ENCODE measurements around the gene BCL2L1. TPM values are rescaled to one million over a fixed set of nuclear protein-coding genes. Genes with fewer than 3 reads are reported as not detected.

The BCL2L1 gene
- total RNA-seq, 2 experiments from 2014 or later = 64.2 to 88.8 TPM

DNA sequence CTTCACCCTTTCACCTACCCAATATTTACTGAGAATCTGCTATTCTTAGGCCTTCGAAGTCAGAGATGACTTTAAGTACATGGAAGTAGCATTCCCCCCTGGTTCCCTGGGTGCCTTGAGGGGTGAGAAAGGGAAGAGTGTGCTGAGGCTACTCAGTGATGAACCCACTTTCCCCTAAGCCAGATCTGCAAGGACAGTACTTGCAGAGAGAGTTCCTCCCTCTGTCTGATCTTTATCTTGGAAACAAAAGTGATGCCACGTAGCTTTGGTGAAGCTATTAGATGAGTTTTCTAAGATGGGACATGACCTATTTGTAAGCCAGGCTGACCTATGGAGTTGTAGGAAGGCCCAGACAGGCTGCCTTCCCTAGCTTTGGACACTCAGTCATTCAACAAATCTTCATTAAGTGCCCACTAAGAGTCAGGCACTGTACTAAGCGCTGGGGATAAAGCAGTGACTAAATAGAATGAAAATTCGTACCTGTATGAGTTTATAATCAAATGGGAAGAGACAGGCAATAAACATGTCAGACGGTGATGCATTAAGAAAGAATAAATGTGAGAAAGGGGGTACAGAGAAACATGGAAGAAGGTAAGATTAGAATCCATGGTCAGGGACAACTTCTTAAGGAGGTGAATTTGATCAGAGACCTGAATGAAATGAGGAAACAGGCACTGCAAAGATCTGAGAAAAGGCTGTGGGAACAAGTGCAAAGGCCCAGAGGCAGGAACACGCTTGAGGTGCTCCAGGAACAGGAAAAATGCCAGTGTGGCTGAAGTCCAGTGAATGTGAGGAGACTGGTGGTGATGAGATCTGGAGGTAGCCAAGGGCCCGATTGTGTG lies 42.2 kb downstream of the BCL2L1 start:
- Histone ChIP-seq H3K79me2 (ENCODE audit: insufficient read depth, low read depth, low read length) (peaks cover 58% of the 10 kb centered on the region), H3K9me2 (ENCODE audit: insufficient read depth, low read length) (no peaks in the 10 kb centered on the region), H3K27ac (ENCODE audit: low read depth, low read length, poor library complexity, severe bottlenecking) (peak overlapping the region; percentile 6), H3K9me3 (ENCODE audit: low read length) (no peaks in the 10 kb centered on the region), H3K4me1 (ENCODE audit: insufficient read depth, low read length, poor library complexity, severe bottlenecking) (peaks cover 88% of the 10 kb centered on the region), H4K20me1 (ENCODE audit: insufficient read depth, low read length) (no peaks in the 10 kb centered on the region), H3K4me3 (ENCODE audit: low read depth, low read length, poor library complexity, severe bottlenecking) (no peak overlapping the region), H2AFZ (ENCODE audit: low read length) (no peak overlapping the region), H3K36me3 (ENCODE audit: insufficient read depth, low read length) (peaks cover 54% of the 10 kb centered on the region), H3K4me2 (ENCODE audit: low read length) (peak overlapping the region; percentile 2; the same call in 1 of the 2 replicates)
- intact Hi-C loops (cut with micrococcal nuclease; ENCODE audit: unreplicated experiment) = no loop called here
- no TSS peak for BruUV-seq (replicated peaks)
- no peak for DNase-seq (ENCODE audit: low spot score)
- TF ChIP-seq CTCF (conservative IDR thresholded peaks at IDR 0.05; ENCODE audit: low read length) (no peak), EZH2phosphoT487 (IDR thresholded peaks at IDR 0.05; ENCODE audit: borderline replicate concordance, low read depth, low read length) (no peak)
- CTCF ChIA-PET (ENCODE audit: unreplicated experiment) = interaction anchor here (1.5 kb wide), 1 partner anchor 16 kb away, joined by 7 read pairs; no protein-coding TSS in a partner anchor
- POLR2A ChIA-PET = interaction anchor here (0.6 to 1.2 kb wide), 4 partner anchors 18 to 42 kb away, joined by 3 to 11 read pairs (median 6); partner anchors contain the start of gene BCL2L1

DNA sequence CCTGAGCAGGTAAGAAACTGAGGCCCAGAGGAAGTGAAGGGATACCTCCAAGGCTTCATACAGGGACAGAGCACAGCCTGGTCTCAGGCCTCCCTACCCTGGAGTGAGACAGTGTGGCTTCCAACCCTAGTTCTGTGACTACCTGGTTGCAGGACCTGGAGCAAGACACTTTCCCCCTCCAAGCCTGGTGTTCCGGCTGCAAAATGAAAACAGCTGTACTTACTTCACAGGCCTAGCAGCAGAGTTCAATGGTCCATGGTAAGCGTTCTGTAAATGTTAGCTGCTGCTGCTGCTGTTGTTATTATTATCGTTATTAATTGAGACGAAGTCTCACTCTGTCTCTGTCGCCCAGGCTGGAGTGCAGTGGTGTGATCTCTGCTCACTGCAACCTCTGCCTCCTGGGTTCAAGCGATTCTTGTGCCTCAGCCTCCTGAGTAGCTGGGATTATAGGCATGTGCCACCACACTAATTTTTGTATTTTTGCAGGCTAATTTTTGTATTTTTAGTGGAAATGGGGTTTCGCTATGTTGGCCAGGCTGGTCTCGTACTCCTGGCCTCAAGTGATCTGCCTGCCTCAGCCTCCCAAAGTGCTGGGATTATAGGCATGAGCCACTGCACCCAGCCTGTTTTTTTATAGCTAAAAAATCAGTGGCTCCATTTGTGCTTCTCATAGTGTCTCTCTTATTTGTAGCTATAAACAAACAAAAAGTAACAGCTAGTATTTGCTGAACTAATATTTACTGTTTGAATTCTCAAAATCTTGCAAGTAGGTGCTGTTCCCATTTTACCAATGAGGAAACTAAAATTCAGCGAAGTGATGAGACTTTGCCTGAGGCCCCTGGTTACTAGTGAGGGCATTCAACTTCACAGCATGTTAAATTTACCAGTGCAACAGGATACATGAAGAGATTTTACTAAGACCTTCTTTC lies 43.0 kb downstream of the BCL2L1 start:
- no TSS peak for BruUV-seq (replicated peaks)
- peaks cover 88% of the 10 kb centered on the region for H3K4me1 ChIP-seq (ENCODE audit: insufficient read depth, low read length, poor library complexity, severe bottlenecking)
- no peak overlapping the region for H3K4me2 ChIP-seq (ENCODE audit: low read length)
- ChIA-PET POLR2A (interaction anchor here (0.6 to 1.2 kb wide), 4 partner anchors 19 to 43 kb away, joined by 3 to 11 read pairs (median 6); partner anchors contain the start of gene BCL2L1), CTCF (ENCODE audit: unreplicated experiment) (interaction anchor here (1.5 kb wide), 1 partner anchor 15 kb away, joined by 7 read pairs; no protein-coding TSS in a partner anchor)
- peaks cover 60% of the 10 kb centered on the region for H3K79me2 ChIP-seq (ENCODE audit: insufficient read depth, low read depth, low read length)
- TF ChIP-seq EZH2phosphoT487 (IDR thresholded peaks at IDR 0.05; ENCODE audit: borderline replicate concordance, low read depth, low read length) (no peak), CTCF (conservative IDR thresholded peaks at IDR 0.05; ENCODE audit: low read length) (no peak)
- no peaks in the 10 kb centered on the region for H3K9me2 ChIP-seq (ENCODE audit: insufficient read depth, low read length)
- DNase-seq (ENCODE audit: low spot score) = no peak
- H3K27ac ChIP-seq (ENCODE audit: low read depth, low read length, poor library complexity, severe bottlenecking) = peak overlapping the region; percentile 6
- no peaks in the 10 kb centered on the region for H4K20me1 ChIP-seq (ENCODE audit: insufficient read depth, low read length)
- peaks cover 54% of the 10 kb centered on the region for H3K36me3 ChIP-seq (ENCODE audit: insufficient read depth, low read length)
- intact Hi-C loops (cut with micrococcal nuclease; ENCODE audit: unreplicated experiment) = no loop called here
- H3K9me3 ChIP-seq (ENCODE audit: low read length) = no peaks in the 10 kb centered on the region
- H2AFZ ChIP-seq (ENCODE audit: low read length) = no peak overlapping the region
- H3K4me3 ChIP-seq (ENCODE audit: low read depth, low read length, poor library complexity, severe bottlenecking) = no peak overlapping the region

Data from OCI-LY7 (cell line).